Measurements from ENCODE around the gene ARHGAP8.
"Not testable (repeated sequence)": the region's sequence is repeated elsewhere in the genome, so short reads cannot be mapped to it uniquely, and the experiment has no call there.

ARHGAP8 gene

GRCh38 chr22:44848296-44848741 is 95.9 kb downstream of the ARHGAP8 start:
- no peak for TF ChIP-seq CTCF (IDR thresholded peaks at IDR 0.05; ENCODE audit: insufficient read depth, low read depth, low read length, missing control alignments)
- no peak for DNase-seq (ENCODE audit: low read depth)
- no peak overlapping the region for H3K4me3 ChIP-seq (ENCODE audit: low read length)

GRCh38 chr22:44848791-44849420 is 96.5 kb downstream of the ARHGAP8 start:
- no peak for TF ChIP-seq CTCF (IDR thresholded peaks at IDR 0.05; ENCODE audit: insufficient read depth, low read depth, low read length, missing control alignments)
- no peak for DNase-seq (ENCODE audit: low read depth)
- H3K4me3 ChIP-seq (ENCODE audit: low read length), result no peak overlapping the region

- TF ChIP-seq CTCF (IDR thresholded peaks at IDR 0.05; ENCODE audit: insufficient read depth, low read depth, low read length, missing control alignments), result no peak
- H3K4me3 ChIP-seq (ENCODE audit: low read length), result no peak overlapping the region
- no peak for DNase-seq (ENCODE audit: low read depth)
These were observed 98.6 kb downstream of the ARHGAP8 start for GRCh38 chr22:44850946-44851345.

- H3K4me3 ChIP-seq (ENCODE audit: low read length); DNase-seq (ENCODE audit: low read depth): not testable (repeated sequence)
These were observed 102.3 kb downstream of the ARHGAP8 start for GRCh38 chr22:44854641-44855040.

- H3K4me3 ChIP-seq (ENCODE audit: low read length), result no peak overlapping the region
- no peak for TF ChIP-seq CTCF (IDR thresholded peaks at IDR 0.05; ENCODE audit: insufficient read depth, low read depth, low read length, missing control alignments)
- DNase-seq (ENCODE audit: low read depth), result no peak
These were observed 103.5 kb downstream of the ARHGAP8 start for GRCh38 chr22:44855855-44856254.

GRCh38 chr22:44858819-44859218 is 106.4 kb downstream of the ARHGAP8 start:
- peak; percentile 50 for DNase-seq (ENCODE audit: low read depth)
- not testable (repeated sequence) for H3K4me3 ChIP-seq (ENCODE audit: low read length)

GRCh38 chr22:44859641-44860040 is 107.3 kb downstream of the ARHGAP8 start:
- no peak for DNase-seq (ENCODE audit: low read depth)
- H3K4me3 ChIP-seq (ENCODE audit: low read length), result no peak overlapping the region
- TF ChIP-seq CTCF (IDR thresholded peaks at IDR 0.05; ENCODE audit: insufficient read depth, low read depth, low read length, missing control alignments), result no peak

GRCh38 chr22:44860311-44860710 is 107.9 kb downstream of the ARHGAP8 start:
- no peak for TF ChIP-seq CTCF (IDR thresholded peaks at IDR 0.05; ENCODE audit: insufficient read depth, low read depth, low read length, missing control alignments)
- DNase-seq (ENCODE audit: low read depth), result no peak
- no peak overlapping the region for H3K4me3 ChIP-seq (ENCODE audit: low read length)
